IMR-90 (cell line): ENCODE measurements around the gene ENTPD1. TPM values are rescaled to one million over a fixed set of nuclear protein-coding genes. Genes with fewer than 3 reads are reported as not detected.

Experiments
- ATAC-seq: fragments of 200-7000 bp; cut with Tn5 transposase; 2 replicates; pipeline ENCODE4 v1.9.1; 2020; ENCODE audit warnings: low read depth, mild to moderate bottlenecking, moderate library complexity
- BruUV-seq: library from RNA; stranded (reverse); fragments of 400-500 nt; replicated peaks from 2 replicates; lab custom pipeline; 2021; lab: Mats Ljungman, UMichigan
- CTCF ChIA-PET: fragments of 300-600 bp; formaldehyde crosslinking; extraction: SDS; loops from one replicate; lab custom pipeline; 2021; ENCODE audit warnings: antibody characterized with exemption; lab: Yijun Ruan, JAX
- POLR2A ChIA-PET: fragments of 300-600 bp; sonication (Branson Sonifier 250); formaldehyde crosslinking; loops from one replicate; lab custom pipeline; 2022; ENCODE audit warnings: antibody characterized with exemption; ENCODE audit not compliant: unreplicated experiment; lab: Charles Lee
- DNase-seq: peaks from one replicate; pipeline ENCODE4 v3.0.0; 2013
- H2AFZ ChIP-seq: replicated peaks from 2 replicates; pipeline ENCODE3; 2013; ENCODE audit warnings: low read length, mild to moderate bottlenecking; ENCODE audit not compliant: poor library complexity
- H2AK5ac ChIP-seq: 2 replicates; pipeline ENCODE4 v1.6.1; 2013; ENCODE audit warnings: low read depth, low read length, inconsistent platforms
- H2AK9ac ChIP-seq: replicated peaks from 2 replicates; pipeline ENCODE3; 2013; ENCODE audit warnings: mild to moderate bottlenecking, low read depth, low read length, moderate library complexity; ENCODE audit not compliant: poor library complexity
- H2BK120ac ChIP-seq: 2 replicates; pipeline ENCODE4 v1.6.1; 2013; ENCODE audit warnings: low read depth, low read length, inconsistent platforms
- H2BK15ac ChIP-seq: 3 replicates; pipeline ENCODE4 v1.6.1; 2013; ENCODE audit warnings: low read depth, low read length, inconsistent platforms
- H2BK20ac ChIP-seq: 2 replicates; pipeline ENCODE4 v1.6.1; 2013; ENCODE audit warnings: low read depth, mild to moderate bottlenecking, inconsistent platforms, low read length, moderate library complexity
- H2BK5ac ChIP-seq: 2 replicates; pipeline ENCODE4 v1.6.1; 2013; ENCODE audit warnings: mild to moderate bottlenecking, low read depth, low read length, inconsistent platforms; ENCODE audit not compliant: poor library complexity, severe bottlenecking
- H3K14ac ChIP-seq: replicated peaks from 2 replicates; pipeline ENCODE4 v1.6.1; 2013; ENCODE audit warnings: low read depth, low read length, inconsistent platforms
- H3K18ac ChIP-seq: 2 replicates; pipeline ENCODE4 v1.6.1; 2013; ENCODE audit warnings: low read depth, low read length, control low read depth
- H3K23ac ChIP-seq: 2 replicates; pipeline ENCODE4 v1.6.1; 2013; ENCODE audit warnings: low read depth, low read length, inconsistent platforms
- H3K27ac ChIP-seq: 2 replicates; pipeline ENCODE4 v1.5.1; 2013; ENCODE audit warnings: mild to moderate bottlenecking, control low read depth, low read length; ENCODE audit not compliant: insufficient read depth
- H3K27me3 ChIP-seq: 2 replicates; pipeline ENCODE4 v1.6.1; 2013; ENCODE audit warnings: low read length; ENCODE audit not compliant: control insufficient read depth, insufficient read depth
- H3K36me3 ChIP-seq: 2 replicates; pipeline ENCODE4 v1.6.1; 2013; ENCODE audit warnings: low read length, mixed read lengths; ENCODE audit not compliant: control insufficient read depth, insufficient read depth
- H3K4ac ChIP-seq: 2 replicates; pipeline ENCODE4 v1.6.1; 2013; ENCODE audit warnings: low read depth, low read length, inconsistent platforms
- H3K4me1 ChIP-seq: 2 replicates; pipeline ENCODE4 v1.6.1; 2013; ENCODE audit warnings: low read length, mixed read lengths; ENCODE audit not compliant: control insufficient read depth, insufficient read depth
- H3K4me2 ChIP-seq: 2 replicates; pipeline ENCODE4 v1.6.1; 2013; ENCODE audit warnings: low read depth, mild to moderate bottlenecking, control low read depth, low read length, moderate library complexity
- H3K4me3 ChIP-seq: 2 replicates; pipeline ENCODE4 v1.5.1; 2013; ENCODE audit warnings: low read depth, mild to moderate bottlenecking, control low read depth, low read length, moderate library complexity; ENCODE audit not compliant: insufficient read depth
- H3K56ac ChIP-seq: 2 replicates; pipeline ENCODE4 v1.6.1; 2013; ENCODE audit warnings: low read length, inconsistent platforms; ENCODE audit not compliant: insufficient read depth; ENCODE audit errors: extremely low read depth
- H3K79me1 ChIP-seq, 2 experiments: 2 replicates each; pipeline ENCODE4 v1.6.1; 2013; ENCODE audit warnings: low read length in 2 of 2, inconsistent platforms in 1 of 2, low read depth in 1 of 2
- H3K9ac ChIP-seq: 2 replicates; pipeline ENCODE4 v1.6.1; 2013; ENCODE audit warnings: low read depth, low read length, control low read depth
- H3K9me1 ChIP-seq: 2 replicates; pipeline ENCODE4 v1.6.1; 2013; ENCODE audit warnings: low read length, inconsistent platforms; ENCODE audit not compliant: insufficient read depth
- H3K9me3 ChIP-seq: 2 replicates; pipeline ENCODE4 v1.6.1; 2013; ENCODE audit warnings: low read length; ENCODE audit not compliant: control insufficient read depth, insufficient read depth
- H4K20me1 ChIP-seq: 2 replicates; pipeline ENCODE4 v1.6.1; 2013; ENCODE audit warnings: low read length, inconsistent platforms; ENCODE audit not compliant: insufficient read depth
- H4K5ac ChIP-seq: 2 replicates; pipeline ENCODE4 v1.6.1; 2013; ENCODE audit warnings: mild to moderate bottlenecking, low read depth, low read length, control low read depth
- H4K8ac ChIP-seq, 2 experiments: 2 replicates each; pipeline ENCODE4 v1.6.1; 2013; ENCODE audit warnings: low read depth in 2 of 2, low read length in 2 of 2, control low read depth in 1 of 2, inconsistent platforms in 1 of 2
- H4K91ac ChIP-seq: 2 replicates; pipeline ENCODE4 v1.6.1; 2013; ENCODE audit warnings: low read depth, low read length, inconsistent platforms; ENCODE audit not compliant: insufficient read depth
- BHLHE40 ChIP-seq: fragments of 150-350 bp; IDR thresholded peaks from 2 replicates; pipeline ENCODE4 v1.6.1; 2016; ENCODE audit warnings: mild to moderate bottlenecking, low read depth, low read length
- CEBPB ChIP-seq: IDR thresholded peaks from 2 replicates; pipeline ENCODE4 v1.6.1; 2012; ENCODE audit warnings: low read depth, low read length, improper control_type of control experiment
- CHD1 ChIP-seq: IDR thresholded peaks from 2 replicates; pipeline ENCODE4 v1.6.1; 2012; ENCODE audit warnings: low read depth, low read length, improper control_type of control experiment
- FOS ChIP-seq: fragments of 150-350 bp; IDR thresholded peaks from 2 replicates; pipeline ENCODE4 v1.6.1; 2016; ENCODE audit warnings: low read depth, low read length
- MAFK ChIP-seq: IDR thresholded peaks from 2 replicates; pipeline ENCODE4 v1.6.1; 2012; ENCODE audit warnings: low read depth, low read length, improper control_type of control experiment
- MAZ ChIP-seq: IDR thresholded peaks from 2 replicates; pipeline ENCODE4 v1.6.1; 2012; ENCODE audit warnings: low read depth, mild to moderate bottlenecking, low read length, improper control_type of control experiment, moderate library complexity, borderline replicate concordance
- MXI1 ChIP-seq: IDR thresholded peaks from 2 replicates; pipeline ENCODE4 v1.6.1; 2012; ENCODE audit warnings: low read depth, mild to moderate bottlenecking, low read length, moderate library complexity, borderline replicate concordance
- NFE2L2 ChIP-seq: fragments of 150-350 bp; IDR thresholded peaks from 2 replicates; pipeline ENCODE4 v1.6.1; 2016; ENCODE audit warnings: low read depth, mild to moderate bottlenecking, low read length
- POLR2A ChIP-seq: IDR thresholded peaks from 2 replicates; pipeline ENCODE4 v1.6.1; 2012; ENCODE audit warnings: mild to moderate bottlenecking, low read depth, low read length
- RAD21 ChIP-seq: IDR thresholded peaks from 2 replicates; pipeline ENCODE4 v1.6.1; 2012; ENCODE audit warnings: low read length, improper control_type of control experiment
- RCOR1 ChIP-seq: IDR thresholded peaks from 2 replicates; pipeline ENCODE4 v1.6.1; 2012; ENCODE audit warnings: mild to moderate bottlenecking, low read length, improper control_type of control experiment; ENCODE audit not compliant: insufficient replicate concordance
- RFX5 ChIP-seq: IDR thresholded peaks from 2 replicates; pipeline ENCODE4 v1.8.0; 2012; ENCODE audit warnings: low read depth, mild to moderate bottlenecking, low read length, moderate library complexity
- SMC3 ChIP-seq: fragments of 150-350 bp; IDR thresholded peaks from 2 replicates; pipeline ENCODE4 v1.6.1; 2016; ENCODE audit warnings: low read depth, mild to moderate bottlenecking, antibody characterized with exemption, low read length, moderate library complexity
- WGBS, 2 experiments: methylation state at CpG; one replicate each; pipeline versions ENCODE4 v1.1.5 to v1.1.7; 2013; ENCODE audit warnings: missing lambda C conversion rate in 2 of 2; ENCODE audit not compliant: insufficient read length in 1 of 2; ENCODE audit errors: extremely low coverage in 2 of 2; 5-methylcytosine and 5-hydroxymethylcytosine counted together
- dilution Hi-C: fragments of 300-500 bp; cut with HindIII; formaldehyde crosslinking; loops from one replicate; pipeline ENCODE4 v1.14.3; 2018; ENCODE audit warnings: low sequenced_read_pairs; ENCODE audit not compliant: unreplicated experiment
- in situ Hi-C: fragments of 300-500 bp; cut with MboI; formaldehyde crosslinking; loops from 3 replicates; pipeline ENCODE4 v1.14.3; 2019; ENCODE audit warnings: low sequenced_read_pairs, inconsistent platforms, mixed read lengths
- intact Hi-C: fragments of 100-400 bp; cut with micrococcal nuclease; formaldehyde crosslinking; loops from 2 replicates; pipeline ENCODE4 v1.10.0; 2022
- polyA plus RNA-seq, 3 experiments: library from polyadenylated mRNA; depleted of rRNA; stranded (reverse); fragments of >200 nt; gene quantifications; 2 replicates each; pipeline ENCODE4 v1.2.3, GENCODE V29; 2012; ENCODE audit warnings: low replicate concordance in 1 of 3
- total RNA-seq: library from RNA; depleted of rRNA; stranded (reverse); fragments of >200 nt; gene quantifications from 2 replicates; pipeline ENCODE4 v1.2.3, GENCODE V29; 2012
- TF ChIP-seq, protein P1 (sequence below): fragments of 150-350 bp; IDR thresholded peaks from 2 replicates; pipeline ENCODE4 v1.6.1; 2017; ENCODE audit warnings: mild to moderate bottlenecking, antibody characterized with exemption, low read length, low read depth
- TF ChIP-seq, protein P2 (sequence below): fragments of 150-350 bp; IDR thresholded peaks from 2 replicates; pipeline ENCODE4 v1.6.1; 2016; ENCODE audit warnings: low read depth, mild to moderate bottlenecking, low read length, moderate library complexity, borderline replicate concordance
- TF ChIP-seq, protein P3 (sequence below): conservative IDR thresholded peaks from 2 replicates; pipeline ENCODE4 v1.5.1; 2012; ENCODE audit warnings: mild to moderate bottlenecking, low read depth, low read length, improper control_type of control experiment

ENTPD1 gene
- total and polyA plus RNA-seq, 2 of the 4 experiments (the other 2 are of a cell fraction), result under 0.01 TPM; not detected in 1

GRCh38 chr10:95784279-95784913 lies 28.4 kb downstream of the ENTPD1 start:
- ChIA-PET CTCF (interaction anchor here (1.2 to 2.1 kb wide), 2 partner anchors 57 to 91 kb away, joined by 3 to 5 read pairs; partner anchors contain the start of gene TCTN3), POLR2A (no interaction called here)
- no peak overlapping the region for H4K8ac ChIP-seq
- no peak overlapping the region for H2BK5ac ChIP-seq
- H3K4me3 ChIP-seq, result no peak overlapping the region
- no peak overlapping the region for H3K56ac ChIP-seq
- H3K4me1 ChIP-seq, result no peaks in the 10 kb centered on the region
- H2BK120ac ChIP-seq, result no peak overlapping the region
- no peak overlapping the region for H3K18ac ChIP-seq
- H2AK9ac ChIP-seq, result no peak overlapping the region
- no peak overlapping the region for H3K14ac ChIP-seq
- intact Hi-C loops (no loop called here), in situ Hi-C loops (no loop called here), dilution Hi-C loops (no loop called here)
- H4K91ac ChIP-seq, result no peak overlapping the region
- DNase-seq (no peak), ATAC-seq (no peak)
- H3K9ac ChIP-seq, result no peak overlapping the region
- H4K20me1 ChIP-seq, result no peaks in the 10 kb centered on the region
- H3K27me3 ChIP-seq, result no peaks in the 10 kb centered on the region
- no CpG with 5 or more reads among the region's 3 CpGs for WGBS, 2 experiments
- H3K79me1 ChIP-seq, result no peaks in the 10 kb centered on the region
- no peak overlapping the region for H3K4ac ChIP-seq
- H2BK15ac ChIP-seq, result no peak overlapping the region
- TF ChIP-seq NFE2L2, result no peak
- no peak for TF ChIP-seq POLR2A
- no peak for TF ChIP-seq MAFK
- no peak for TF ChIP-seq MAZ
- TF ChIP-seq RAD21, result no peak
- TF ChIP-seq, protein P1, sequence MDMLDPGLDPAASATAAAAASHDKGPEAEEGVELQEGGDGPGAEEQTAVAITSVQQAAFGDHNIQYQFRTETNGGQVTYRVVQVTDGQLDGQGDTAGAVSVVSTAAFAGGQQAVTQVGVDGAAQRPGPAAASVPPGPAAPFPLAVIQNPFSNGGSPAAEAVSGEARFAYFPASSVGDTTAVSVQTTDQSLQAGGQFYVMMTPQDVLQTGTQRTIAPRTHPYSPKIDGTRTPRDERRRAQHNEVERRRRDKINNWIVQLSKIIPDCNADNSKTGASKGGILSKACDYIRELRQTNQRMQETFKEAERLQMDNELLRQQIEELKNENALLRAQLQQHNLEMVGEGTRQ, result no peak
- TF ChIP-seq BHLHE40, result no peak
- no peak for TF ChIP-seq CEBPB
- no peak for TF ChIP-seq MXI1
- TF ChIP-seq, protein P2, sequence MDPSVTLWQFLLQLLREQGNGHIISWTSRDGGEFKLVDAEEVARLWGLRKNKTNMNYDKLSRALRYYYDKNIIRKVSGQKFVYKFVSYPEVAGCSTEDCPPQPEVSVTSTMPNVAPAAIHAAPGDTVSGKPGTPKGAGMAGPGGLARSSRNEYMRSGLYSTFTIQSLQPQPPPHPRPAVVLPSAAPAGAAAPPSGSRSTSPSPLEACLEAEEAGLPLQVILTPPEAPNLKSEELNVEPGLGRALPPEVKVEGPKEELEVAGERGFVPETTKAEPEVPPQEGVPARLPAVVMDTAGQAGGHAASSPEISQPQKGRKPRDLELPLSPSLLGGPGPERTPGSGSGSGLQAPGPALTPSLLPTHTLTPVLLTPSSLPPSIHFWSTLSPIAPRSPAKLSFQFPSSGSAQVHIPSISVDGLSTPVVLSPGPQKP, result no peak
- TF ChIP-seq RCOR1, result no peak
- no peak for TF ChIP-seq CHD1
- TF ChIP-seq FOS, result no peak
- TF ChIP-seq, protein P3, sequence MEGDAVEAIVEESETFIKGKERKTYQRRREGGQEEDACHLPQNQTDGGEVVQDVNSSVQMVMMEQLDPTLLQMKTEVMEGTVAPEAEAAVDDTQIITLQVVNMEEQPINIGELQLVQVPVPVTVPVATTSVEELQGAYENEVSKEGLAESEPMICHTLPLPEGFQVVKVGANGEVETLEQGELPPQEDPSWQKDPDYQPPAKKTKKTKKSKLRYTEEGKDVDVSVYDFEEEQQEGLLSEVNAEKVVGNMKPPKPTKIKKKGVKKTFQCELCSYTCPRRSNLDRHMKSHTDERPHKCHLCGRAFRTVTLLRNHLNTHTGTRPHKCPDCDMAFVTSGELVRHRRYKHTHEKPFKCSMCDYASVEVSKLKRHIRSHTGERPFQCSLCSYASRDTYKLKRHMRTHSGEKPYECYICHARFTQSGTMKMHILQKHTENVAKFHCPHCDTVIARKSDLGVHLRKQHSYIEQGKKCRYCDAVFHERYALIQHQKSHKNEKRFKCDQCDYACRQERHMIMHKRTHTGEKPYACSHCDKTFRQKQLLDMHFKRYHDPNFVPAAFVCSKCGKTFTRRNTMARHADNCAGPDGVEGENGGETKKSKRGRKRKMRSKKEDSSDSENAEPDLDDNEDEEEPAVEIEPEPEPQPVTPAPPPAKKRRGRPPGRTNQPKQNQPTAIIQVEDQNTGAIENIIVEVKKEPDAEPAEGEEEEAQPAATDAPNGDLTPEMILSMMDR, result no peak
- no peak for TF ChIP-seq RFX5
- TF ChIP-seq SMC3, result no peak
- H2BK20ac ChIP-seq, result no peak overlapping the region
- H3K23ac ChIP-seq, result no peak overlapping the region
- no peak overlapping the region for H2AFZ ChIP-seq
- no peaks in the 10 kb centered on the region for H3K9me3 ChIP-seq
- no peaks in the 10 kb centered on the region for H3K9me1 ChIP-seq
- H3K4me2 ChIP-seq, result no peak overlapping the region
- no peak overlapping the region for H2AK5ac ChIP-seq
- no peaks in the 10 kb centered on the region for H3K36me3 ChIP-seq
- no TSS peak for BruUV-seq
- no peak overlapping the region for H4K5ac ChIP-seq
- H3K27ac ChIP-seq, result no peak overlapping the region
